SU-DHL-6 (cell line): ENCODE measurements around the gene TMEM214.

ENCODE experiments used
- CTCF ChIP-seq: fragments of 200-600 bp; sonication (generic); IDR thresholded peaks from one replicate; pipeline ENCODE4 v1.5.1; 2017; ENCODE audit warnings: antibody characterized with exemption, mild to moderate bottlenecking, low read length, moderate library complexity; ENCODE audit not compliant: insufficient read depth, poor library complexity, severe bottlenecking
- EZH2phosphoT487 ChIP-seq: fragments of 200-600 bp; sonication (generic), shearing (Covaris generic); conservative IDR thresholded peaks from 2 replicates; pipeline ENCODE4 v1.6.1; 2018; ENCODE audit warnings: mild to moderate bottlenecking, antibody characterized with exemption, low read length, moderate library complexity, mixed read lengths

GRCh38 chr2:27024812-27025211 lies 8.0 kb upstream of the TMEM214 start:
- TF ChIP-seq CTCF (no peak), EZH2phosphoT487 (no peak)
